WTC11 (cell line): ENCODE measurements around the gene CAPN15. TPM values are rescaled to one million over a fixed set of nuclear protein-coding genes. Genes with fewer than 3 reads are reported as not detected.

ENCODE experiments used
- ATAC-seq: fragments of 200-7000 bp; cut with Tn5 transposase; 2 replicates; pipeline ENCODE4 v1.10.0; 2021; ENCODE audit warnings: mild to moderate bottlenecking, moderate library complexity
- CTCF ChIA-PET: fragments of 300-600 bp; sonication (Branson Sonifier 250); formaldehyde crosslinking; loops from one replicate; lab custom pipeline; 2021; ENCODE audit warnings: antibody characterized with exemption; lab: Charles Lee
- POLR2A ChIA-PET: fragments of 350-600 bp; sonication (Branson Sonifier 250); formaldehyde crosslinking; loops from one replicate; lab custom pipeline; 2021; ENCODE audit warnings: antibody characterized with exemption; lab: Charles Lee
- DNase-seq: peaks from one replicate; pipeline ENCODE4 v3.0.0; 2021; ENCODE audit warnings: low spot score
- H3K27ac Mint-ChIP-seq: 2 replicates; pipeline ENCODE4 v1.8.0; 2021; ENCODE audit warnings: mixed read lengths
- H3K27me3 Mint-ChIP-seq: 2 replicates; pipeline ENCODE4 v1.8.0; 2021; ENCODE audit warnings: low read depth, mild to moderate bottlenecking, moderate library complexity, mixed read lengths
- H3K36me3 Mint-ChIP-seq: 2 replicates; pipeline ENCODE4 v1.8.0; 2021; ENCODE audit warnings: mixed read lengths
- H3K4me1 Mint-ChIP-seq: 2 replicates; pipeline ENCODE4 v1.8.0; 2022; ENCODE audit warnings: mixed read lengths
- H3K4me3 Mint-ChIP-seq: 2 replicates; pipeline ENCODE4 v1.8.0; 2021; ENCODE audit warnings: mild to moderate bottlenecking, moderate library complexity, mixed read lengths
- H3K9me3 Mint-ChIP-seq: 2 replicates; pipeline ENCODE4 v1.8.0; 2021; ENCODE audit warnings: mixed read lengths
- FOXP1 ChIP-seq: sonication (generic); formaldehyde crosslinking; IDR thresholded peaks from 2 replicates; pipeline ENCODE4 v1.8.0; 2022; ENCODE audit warnings: missing genetic modification reagents, mild to moderate bottlenecking, moderate library complexity, borderline replicate concordance
- FOXP4 ChIP-seq: sonication (generic); formaldehyde crosslinking; IDR thresholded peaks from 2 replicates; pipeline ENCODE4 v1.8.0; 2022; ENCODE audit warnings: mild to moderate bottlenecking, missing genetic modification reagents
- PRDM15 ChIP-seq: sonication (generic); formaldehyde crosslinking; IDR thresholded peaks from 2 replicates; pipeline ENCODE4 v1.8.0; 2022; ENCODE audit warnings: missing genetic modification reagents
- SP1 ChIP-seq: sonication (generic); formaldehyde crosslinking; conservative IDR thresholded peaks from 2 replicates; pipeline ENCODE4 v1.8.1; 2022; ENCODE audit warnings: missing genetic modification reagents
- TCF7 ChIP-seq: sonication (generic); formaldehyde crosslinking; IDR thresholded peaks from 2 replicates; pipeline ENCODE4 v1.8.0; 2022; ENCODE audit warnings: mild to moderate bottlenecking, low read depth, missing genetic modification reagents, moderate library complexity
- ZNF671 ChIP-seq: fragments of 250-450 bp; sonication (Bioruptor Pico); IDR thresholded peaks from 2 replicates; pipeline ENCODE4 v1.8.0; 2021; ENCODE audit warnings: mild to moderate bottlenecking
- total RNA-seq: library from RNA; stranded (reverse); gene quantifications from 3 replicates; pipeline ENCODE4 v1.2.3, GENCODE V29; 2021
- TF ChIP-seq, protein P1 (sequence below): sonication (generic); formaldehyde crosslinking; IDR thresholded peaks from 2 replicates; pipeline ENCODE4 v1.8.0; 2023; ENCODE audit warnings: missing genetic modification reagents
- TF ChIP-seq, protein P2 (sequence below): sonication (generic); formaldehyde crosslinking; IDR thresholded peaks from 2 replicates; pipeline ENCODE4 v1.8.1; 2023; ENCODE audit warnings: mild to moderate bottlenecking, missing genetic modification reagents

Gene CAPN15
- total RNA-seq, 1 experiment from 2014 or later = 110 TPM

GRCh38 chr16:586047-586644 is 58.6 kb downstream of the CAPN15 start:
- Mint-ChIP-seq H3K4me3 (no peak overlapping the region), H3K27ac (0 out of 2 replicates have a peak overlapping the region, but pooled peaks have one; percentile 27), H3K36me3 (peaks cover 2% of the 10 kb centered on the region), H3K27me3 (peaks cover 38% of the 10 kb centered on the region), H3K4me1 (peaks cover 19% of the 10 kb centered on the region), H3K9me3 (no peaks in the 10 kb centered on the region)
- ATAC-seq = no peak
- CTCF ChIA-PET = interaction anchor here (1.2 to 1.6 kb wide), 5 partner anchors 9 to 195 kb away, joined by 4 to 13 read pairs (median 4); partner anchors contain the start of gene WDR90
- TF ChIP-seq ZNF671 (CRISPR knock-in tag) = no peak
- POLR2A ChIA-PET = interaction anchor here (0.6 kb wide), 1 partner anchor 174 kb away, joined by 5 read pairs; no protein-coding TSS in a partner anchor
- no peak for DNase-seq

DNA sequence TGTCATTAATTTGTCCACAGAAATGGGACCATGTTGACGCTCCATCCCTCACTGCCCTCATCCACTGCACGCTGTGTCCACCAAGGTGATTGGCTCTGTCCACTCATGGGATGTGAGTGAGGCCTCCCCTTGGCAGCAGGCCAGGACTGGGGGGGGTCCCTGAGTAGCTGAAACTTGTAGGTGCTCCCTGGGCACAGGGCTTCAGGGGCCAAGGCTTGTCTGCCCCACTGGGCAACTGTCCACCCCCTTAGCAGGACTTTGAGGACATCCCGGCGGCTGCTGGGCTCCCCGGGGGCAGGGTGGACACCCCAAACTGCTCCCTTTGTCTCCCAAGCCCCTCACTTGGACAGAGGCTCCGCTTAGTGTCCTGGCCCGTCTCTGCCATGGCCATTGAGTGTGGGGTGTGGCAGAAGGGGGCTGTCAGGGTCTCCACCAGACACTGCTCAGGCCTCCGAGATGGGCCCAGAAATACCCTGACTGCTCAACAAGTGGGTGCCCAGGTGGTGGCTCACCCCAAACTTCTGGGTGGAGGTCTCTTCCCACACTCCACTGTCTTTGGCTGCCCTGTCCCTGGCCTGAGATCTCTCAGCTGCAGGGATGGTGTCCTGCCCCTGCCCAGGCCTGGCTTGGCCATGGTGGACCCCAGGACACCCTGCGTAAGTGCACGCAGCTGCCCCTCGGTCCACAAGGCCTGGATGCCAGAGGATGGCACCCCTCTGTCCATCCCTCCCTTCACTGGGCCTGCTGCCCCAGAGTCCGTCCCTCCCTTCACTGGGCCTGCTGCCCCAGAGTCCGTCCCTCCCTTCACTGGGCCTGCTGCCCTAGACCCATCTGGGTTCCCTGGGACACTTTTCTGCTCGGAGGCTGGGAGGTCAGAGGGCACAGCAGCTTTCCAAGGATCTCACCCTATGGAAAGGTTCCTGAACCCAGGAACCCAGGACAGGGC is 59.4 kb downstream of the CAPN15 start:
- Mint-ChIP-seq H3K9me3 (no peaks in the 10 kb centered on the region), H3K27me3 (peaks cover 44% of the 10 kb centered on the region), H3K27ac (no peak overlapping the region), H3K4me1 (peaks cover 20% of the 10 kb centered on the region), H3K4me3 (peak overlapping the region; percentile 89), H3K36me3 (peaks cover 2% of the 10 kb centered on the region)
- ChIA-PET CTCF (interaction anchor here (0.8 to 2.3 kb wide), 3 partner anchors 10 to 81 kb away, joined by 4 to 5 read pairs (median 5); no protein-coding TSS in a partner anchor), POLR2A (interaction anchor here (0.6 to 1.4 kb wide), 3 partner anchors 14 to 175 kb away, joined by 3 to 6 read pairs (median 5); no protein-coding TSS in a partner anchor)
- no peak for ATAC-seq
- no peak for TF ChIP-seq FOXP1 (CRISPR knock-in tag)
- peak; percentile 4; the same call in 1 of the 2 replicates for TF ChIP-seq FOXP4 (CRISPR knock-in tag)
- TF ChIP-seq, protein P1, sequence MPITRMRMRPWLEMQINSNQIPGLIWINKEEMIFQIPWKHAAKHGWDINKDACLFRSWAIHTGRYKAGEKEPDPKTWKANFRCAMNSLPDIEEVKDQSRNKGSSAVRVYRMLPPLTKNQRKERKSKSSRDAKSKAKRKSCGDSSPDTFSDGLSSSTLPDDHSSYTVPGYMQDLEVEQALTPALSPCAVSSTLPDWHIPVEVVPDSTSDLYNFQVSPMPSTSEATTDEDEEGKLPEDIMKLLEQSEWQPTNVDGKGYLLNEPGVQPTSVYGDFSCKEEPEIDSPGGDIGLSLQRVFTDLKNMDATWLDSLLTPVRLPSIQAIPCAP (CRISPR knock-in tag) = 0 out of 2 replicates have a peak, but pooled peaks have one; percentile 53
- TF ChIP-seq, protein P2, sequence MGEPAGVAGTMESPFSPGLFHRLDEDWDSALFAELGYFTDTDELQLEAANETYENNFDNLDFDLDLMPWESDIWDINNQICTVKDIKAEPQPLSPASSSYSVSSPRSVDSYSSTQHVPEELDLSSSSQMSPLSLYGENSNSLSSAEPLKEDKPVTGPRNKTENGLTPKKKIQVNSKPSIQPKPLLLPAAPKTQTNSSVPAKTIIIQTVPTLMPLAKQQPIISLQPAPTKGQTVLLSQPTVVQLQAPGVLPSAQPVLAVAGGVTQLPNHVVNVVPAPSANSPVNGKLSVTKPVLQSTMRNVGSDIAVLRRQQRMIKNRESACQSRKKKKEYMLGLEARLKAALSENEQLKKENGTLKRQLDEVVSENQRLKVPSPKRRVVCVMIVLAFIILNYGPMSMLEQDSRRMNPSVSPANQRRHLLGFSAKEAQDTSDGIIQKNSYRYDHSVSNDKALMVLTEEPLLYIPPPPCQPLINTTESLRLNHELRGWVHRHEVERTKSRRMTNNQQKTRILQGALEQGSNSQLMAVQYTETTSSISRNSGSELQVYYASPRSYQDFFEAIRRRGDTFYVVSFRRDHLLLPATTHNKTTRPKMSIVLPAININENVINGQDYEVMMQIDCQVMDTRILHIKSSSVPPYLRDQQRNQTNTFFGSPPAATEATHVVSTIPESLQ = no peak
- TF ChIP-seq SP1 (CRISPR knock-in tag) = no peak
- DNase-seq = no peak

GRCh38 chr16:588639-588888 is 61.1 kb downstream of the CAPN15 start:
- Mint-ChIP-seq H3K27ac (peak overlapping the region; percentile 97), H3K27me3 (peaks cover 44% of the 10 kb centered on the region), H3K36me3 (peaks cover 2% of the 10 kb centered on the region), H3K4me1 (peaks cover 20% of the 10 kb centered on the region), H3K9me3 (no peaks in the 10 kb centered on the region), H3K4me3 (peak overlapping the region; percentile 89)
- ATAC-seq (peak; percentile 1; the same call in 1 of the 2 replicates), DNase-seq (peak; percentile 60)
- TF ChIP-seq PRDM15 (CRISPR knock-in tag) = no peak
- peak; percentile 54; the same call in 1 of the 2 replicates for TF ChIP-seq TCF7
- CTCF ChIA-PET = interaction anchor here (1.1 to 2.3 kb wide), 5 partner anchors 9 to 72 kb away, joined by 3 to 7 read pairs (median 5); no protein-coding TSS in a partner anchor
- POLR2A ChIA-PET = no interaction called here
